ENCODE data around the gene SCN4B. TPM values are rescaled to one million over a fixed set of nuclear protein-coding genes. Genes with fewer than 3 reads are reported as not detected.

The SCN4B gene
- total RNA-seq, 1 donor from 2014 or later: 0.89 TPM

DNA sequence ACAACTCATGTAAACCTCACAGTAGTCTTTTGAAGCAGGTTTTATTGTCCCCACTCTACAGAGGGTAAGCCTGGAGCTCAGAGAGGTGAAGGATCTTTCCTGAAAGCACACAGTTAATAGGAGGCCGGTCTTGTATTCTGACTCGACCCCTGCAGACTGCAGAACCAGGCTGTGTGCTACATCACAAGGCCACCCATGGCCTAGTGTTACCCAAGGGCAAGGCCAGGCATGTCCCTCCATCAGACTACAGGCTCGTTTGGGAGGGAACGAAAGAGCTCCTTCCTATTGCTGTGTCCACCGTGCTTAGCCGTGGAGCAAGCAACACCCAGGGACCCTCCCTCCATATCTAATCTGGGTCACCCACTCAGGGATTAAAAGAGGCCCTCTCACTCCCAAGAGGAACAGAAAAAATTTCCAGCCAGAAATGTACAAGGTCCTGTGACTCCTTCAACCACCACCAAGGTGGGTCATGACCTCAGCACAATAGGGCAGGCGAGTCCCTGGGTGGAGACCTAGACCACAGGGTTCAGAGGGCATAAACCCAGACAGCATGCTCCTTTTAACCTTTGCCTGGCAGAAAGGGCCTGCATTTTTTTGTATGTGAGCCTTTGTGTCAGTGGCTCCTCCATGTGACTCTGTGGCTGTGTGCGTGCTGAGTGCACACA, 59.6 kb downstream of the SCN4B start:
- H3K27ac Mint-ChIP-seq (ENCODE audit: unreplicated experiment): no peak overlapping the region
- no peak overlapping the region for H2AFZ ChIP-seq (ENCODE audit: low read depth, low read length)
- FAIRE-seq: no peak

GRCh38 chr11:118091690-118092089, 60.9 kb downstream of the SCN4B start:
- Histone ChIP-seq H2AFZ (ENCODE audit: low read depth, low read length) (no peak overlapping the region), H3K9me3 (ENCODE audit: insufficient read depth, low read depth, low read length) (peaks cover 9% of the 10 kb centered on the region), H3K9ac (ENCODE audit: low read length) (no peak overlapping the region), H3K4me3 (ENCODE audit: insufficient read depth, low read depth, low read length) (no peak overlapping the region), H3K27me3 (ENCODE audit: insufficient read depth, low read length) (peaks cover 6% of the 10 kb centered on the region), H3K4me1 (ENCODE audit: insufficient read depth, low read length) (no peaks in the 10 kb centered on the region), H4K20me1 (ENCODE audit: insufficient read depth, low read length) (no peaks in the 10 kb centered on the region), H3K79me2 (ENCODE audit: insufficient read depth, low read length) (no peaks in the 10 kb centered on the region), H3K4me2 (ENCODE audit: low read length) (no peak overlapping the region), H3K27ac (ENCODE audit: low read depth, low read length) (no peak overlapping the region), H3K36me3 (ENCODE audit: insufficient read depth, low read length) (no peaks in the 10 kb centered on the region)
- no peak overlapping the region for H3K4me3 Mint-ChIP-seq (ENCODE audit: unreplicated experiment)
- peaks cover 2% of the 10 kb centered on the region for H3K4me1 Mint-ChIP-seq (ENCODE audit: low read depth, unreplicated experiment)
- peaks cover 13% of the 10 kb centered on the region for H3K27me3 Mint-ChIP-seq (ENCODE audit: low read depth, unreplicated experiment)
- FAIRE-seq (no peak), DNase-seq (ENCODE audit: low read depth) (no peak)
- H3K9me3 Mint-ChIP-seq (ENCODE audit: unreplicated experiment): peaks cover 48% of the 10 kb centered on the region
- H3K27ac Mint-ChIP-seq (ENCODE audit: unreplicated experiment): no peak overlapping the region
- peaks cover 5% of the 10 kb centered on the region for H3K36me3 Mint-ChIP-seq (ENCODE audit: low read depth, unreplicated experiment)
- TF ChIP-seq EZH2 (IDR thresholded peaks at IDR 0.05; ENCODE audit: insufficient read depth, low read length): no peak
- TF ChIP-seq CTCF (IDR thresholded peaks at IDR 0.05; ENCODE audit: insufficient read depth, low read depth, low read length): no peak

More for the DNA sequence above, 59.6 kb downstream of the SCN4B start:
- H3K9me3 Mint-ChIP-seq (ENCODE audit: unreplicated experiment): peaks cover 36% of the 10 kb centered on the region
- peaks cover 2% of the 10 kb centered on the region for H3K4me1 Mint-ChIP-seq (ENCODE audit: low read depth, unreplicated experiment)
- Histone ChIP-seq H3K79me2 (ENCODE audit: insufficient read depth, low read length) (no peaks in the 10 kb centered on the region), H3K36me3 (ENCODE audit: insufficient read depth, low read length) (no peaks in the 10 kb centered on the region), H3K27me3 (ENCODE audit: insufficient read depth, low read length) (peaks cover 6% of the 10 kb centered on the region), H3K4me2 (ENCODE audit: low read length) (no peak overlapping the region), H3K4me3 (ENCODE audit: insufficient read depth, low read depth, low read length) (no peak overlapping the region), H3K9me3 (ENCODE audit: insufficient read depth, low read depth, low read length) (no peaks in the 10 kb centered on the region), H3K9ac (ENCODE audit: low read length) (no peak overlapping the region), H3K27ac (ENCODE audit: low read depth, low read length) (no peak overlapping the region), H3K4me1 (ENCODE audit: insufficient read depth, low read length) (no peaks in the 10 kb centered on the region), H4K20me1 (ENCODE audit: insufficient read depth, low read length) (no peaks in the 10 kb centered on the region)
- H3K4me3 Mint-ChIP-seq (ENCODE audit: unreplicated experiment): no peak overlapping the region
- DNase-seq (ENCODE audit: low read depth): no peak
- no peak for TF ChIP-seq CTCF (IDR thresholded peaks at IDR 0.05; ENCODE audit: insufficient read depth, low read depth, low read length)
- TF ChIP-seq EZH2 (IDR thresholded peaks at IDR 0.05; ENCODE audit: insufficient read depth, low read length): no peak
- H3K27me3 Mint-ChIP-seq (ENCODE audit: low read depth, unreplicated experiment): peaks cover 24% of the 10 kb centered on the region
- H3K36me3 Mint-ChIP-seq (ENCODE audit: low read depth, unreplicated experiment): peaks cover 2% of the 10 kb centered on the region

DNA sequence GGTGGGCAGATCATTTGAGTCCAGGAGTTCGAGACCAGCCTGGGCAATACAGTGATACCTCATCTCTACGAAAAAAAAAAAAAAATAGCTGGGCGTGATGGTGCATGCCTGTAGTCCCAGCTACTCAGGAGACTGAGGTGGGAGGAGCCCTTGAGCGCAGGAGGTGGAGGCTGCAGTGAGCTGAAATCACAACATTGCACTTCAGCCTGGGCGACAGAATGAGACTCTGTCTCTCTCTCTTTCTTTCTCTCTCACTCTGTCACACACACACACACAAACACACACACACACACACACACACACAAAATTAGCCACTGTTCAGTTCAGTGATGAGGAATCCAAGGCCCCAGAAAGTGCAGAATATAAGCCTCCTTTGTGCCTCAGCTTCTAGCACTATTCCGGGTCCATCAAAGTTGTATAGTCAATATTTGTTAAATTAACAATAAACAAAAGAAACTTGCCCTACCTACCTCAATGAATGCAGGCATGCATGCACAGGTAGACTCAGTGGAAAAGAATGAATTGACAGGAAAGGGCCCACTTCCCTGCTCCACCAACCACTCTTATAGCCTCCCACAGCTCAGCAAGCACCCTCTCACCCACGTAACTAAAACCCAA, 62.0 kb downstream of the SCN4B start:
- Mint-ChIP-seq H3K27me3 (ENCODE audit: low read depth, unreplicated experiment) (peaks cover 6% of the 10 kb centered on the region), H3K9me3 (ENCODE audit: unreplicated experiment) (peaks cover 56% of the 10 kb centered on the region), H3K4me3 (ENCODE audit: unreplicated experiment) (no peak overlapping the region), H3K36me3 (ENCODE audit: low read depth, unreplicated experiment) (peaks cover 5% of the 10 kb centered on the region), H3K4me1 (ENCODE audit: low read depth, unreplicated experiment) (peaks cover 2% of the 10 kb centered on the region), H3K27ac (ENCODE audit: unreplicated experiment) (no peak overlapping the region)
- no peaks in the 10 kb centered on the region for H3K36me3 ChIP-seq (ENCODE audit: insufficient read depth, low read length)
- no peaks in the 10 kb centered on the region for H3K4me1 ChIP-seq (ENCODE audit: insufficient read depth, low read length)
- peaks cover 5% of the 10 kb centered on the region for H3K27me3 ChIP-seq (ENCODE audit: insufficient read depth, low read length)
- FAIRE-seq (no peak), DNase-seq (ENCODE audit: low read depth) (no peak)
- no peak overlapping the region for H2AFZ ChIP-seq (ENCODE audit: low read depth, low read length)
- H3K9ac ChIP-seq (ENCODE audit: low read length): no peak overlapping the region
- no peak overlapping the region for H3K27ac ChIP-seq (ENCODE audit: low read depth, low read length)
- no peak overlapping the region for H3K4me3 ChIP-seq (ENCODE audit: insufficient read depth, low read depth, low read length)
- peaks cover 15% of the 10 kb centered on the region for H3K9me3 ChIP-seq (ENCODE audit: insufficient read depth, low read depth, low read length)
- no peaks in the 10 kb centered on the region for H4K20me1 ChIP-seq (ENCODE audit: insufficient read depth, low read length)
- H3K79me2 ChIP-seq (ENCODE audit: insufficient read depth, low read length): no peaks in the 10 kb centered on the region
- no peak overlapping the region for H3K4me2 ChIP-seq (ENCODE audit: low read length)
- no peak for TF ChIP-seq EZH2 (IDR thresholded peaks at IDR 0.05; ENCODE audit: insufficient read depth, low read length)
- TF ChIP-seq CTCF (IDR thresholded peaks at IDR 0.05; ENCODE audit: insufficient read depth, low read depth, low read length): no peak
